Inferior parietal cortex (tissue), 1 donor: ENCODE data around the gene FRMPD2.
"Not testable (repeated sequence)": the region's sequence is repeated elsewhere in the genome, so short reads cannot be mapped to it uniquely, and the experiment has no call there.

Experiments used
- DNase-seq: peaks from one replicate; pipeline ENCODE4 v3.0.0-alpha.2; 2016; ENCODE audit errors: extremely low spot score

Gene FRMPD2

GRCh38 chr10:48139953-48140850, 134.3 kb downstream of the FRMPD2 start:
- not testable (repeated sequence) for DNase-seq

DNA sequence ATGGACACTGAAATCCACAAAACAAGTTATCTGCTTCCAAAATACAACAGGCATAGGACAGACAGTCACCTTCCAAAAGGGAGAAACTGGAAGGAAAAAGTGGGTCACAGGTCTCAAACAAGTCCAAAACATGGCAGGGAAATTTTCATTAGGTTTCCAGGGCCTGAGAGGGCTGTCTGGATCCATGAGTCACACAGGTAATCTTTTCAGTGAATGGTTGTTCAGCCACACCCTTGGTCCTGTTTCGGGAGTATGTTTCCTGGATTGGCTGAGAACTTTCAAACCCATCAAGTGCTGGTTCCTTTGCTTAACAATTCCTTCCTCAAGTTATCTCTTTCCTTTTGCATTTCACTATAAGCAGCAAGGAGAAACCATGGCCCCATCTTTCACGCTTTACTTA, 145.5 kb downstream of the FRMPD2 start:
- DNase-seq = not testable (repeated sequence)

- not testable (repeated sequence) for DNase-seq
Measured at GRCh38 chr10:48126251-48126650, 148.2 kb downstream of the FRMPD2 start.

DNA sequence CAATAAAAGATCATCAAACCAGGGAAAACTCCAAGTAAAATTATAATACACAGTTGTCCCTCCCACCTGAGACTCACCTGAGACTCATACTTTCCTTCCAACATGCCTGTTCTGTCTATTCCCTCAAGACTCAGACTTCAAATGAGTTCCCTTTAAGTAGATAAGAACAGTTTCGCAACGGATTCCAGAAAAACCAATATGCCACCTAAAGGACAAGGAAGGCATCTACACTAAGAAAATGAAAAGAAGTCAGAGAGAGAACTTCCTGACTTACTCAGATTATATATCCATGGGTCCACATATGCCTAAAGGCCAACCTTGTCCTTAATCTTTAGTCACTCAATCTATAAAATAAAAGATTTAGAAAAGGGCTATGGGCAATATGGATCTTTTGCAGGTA, 148.9 kb downstream of the FRMPD2 start:
- not testable (repeated sequence) for DNase-seq

DNA sequence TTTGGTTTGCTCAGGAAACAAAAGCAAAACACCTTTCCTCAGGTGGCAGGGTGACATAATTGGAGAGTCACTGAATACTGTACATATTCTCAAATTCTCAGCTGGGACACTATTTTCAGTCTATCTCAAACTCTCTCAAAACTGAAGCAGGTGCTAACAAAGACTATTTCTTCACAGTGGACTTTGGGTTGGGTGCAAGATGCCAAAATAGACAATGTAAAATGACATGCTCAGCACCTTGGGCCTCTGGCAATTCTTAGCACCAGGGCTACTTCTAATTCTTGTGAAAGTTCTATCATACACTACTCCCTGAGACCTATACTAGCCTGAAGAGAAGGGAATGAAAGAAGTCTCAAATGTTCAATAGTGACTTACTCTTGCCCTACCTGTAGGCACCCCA, 151.9 kb downstream of the FRMPD2 start:
- DNase-seq = not testable (repeated sequence)

- not testable (repeated sequence) for DNase-seq
Measured at GRCh38 chr10:48110277-48110676, 164.2 kb downstream of the FRMPD2 start.
